WTC11 (cell line): ENCODE measurements around the gene KIAA0232. TPM values are rescaled to one million over a fixed set of nuclear protein-coding genes. Genes with fewer than 3 reads are reported as not detected.

Source experiments
- ATAC-seq: fragments of 200-7000 bp; cut with Tn5 transposase; 2 replicates; pipeline ENCODE4 v1.10.0; 2021; ENCODE audit warnings: mild to moderate bottlenecking, moderate library complexity
- CTCF ChIA-PET: fragments of 300-600 bp; sonication (Branson Sonifier 250); formaldehyde crosslinking; loops from one replicate; lab custom pipeline; 2021; ENCODE audit warnings: antibody characterized with exemption; lab: Charles Lee
- POLR2A ChIA-PET: fragments of 350-600 bp; sonication (Branson Sonifier 250); formaldehyde crosslinking; loops from one replicate; lab custom pipeline; 2021; ENCODE audit warnings: antibody characterized with exemption; lab: Charles Lee
- DNase-seq: peaks from one replicate; pipeline ENCODE4 v3.0.0; 2021; ENCODE audit warnings: low spot score
- H3K27ac Mint-ChIP-seq: 2 replicates; pipeline ENCODE4 v1.8.0; 2021; ENCODE audit warnings: mixed read lengths
- H3K27me3 Mint-ChIP-seq: 2 replicates; pipeline ENCODE4 v1.8.0; 2021; ENCODE audit warnings: low read depth, mild to moderate bottlenecking, moderate library complexity, mixed read lengths
- H3K36me3 Mint-ChIP-seq: 2 replicates; pipeline ENCODE4 v1.8.0; 2021; ENCODE audit warnings: mixed read lengths
- H3K4me1 Mint-ChIP-seq: 2 replicates; pipeline ENCODE4 v1.8.0; 2022; ENCODE audit warnings: mixed read lengths
- H3K4me3 Mint-ChIP-seq: 2 replicates; pipeline ENCODE4 v1.8.0; 2021; ENCODE audit warnings: mild to moderate bottlenecking, moderate library complexity, mixed read lengths
- H3K9me3 Mint-ChIP-seq: 2 replicates; pipeline ENCODE4 v1.8.0; 2021; ENCODE audit warnings: mixed read lengths
- ATF1 ChIP-seq: sonication (generic); formaldehyde crosslinking; IDR thresholded peaks from 2 replicates; pipeline ENCODE4 v1.8.1; 2023; ENCODE audit warnings: mild to moderate bottlenecking, moderate library complexity, missing genetic modification reagents
- CREM ChIP-seq: sonication (generic); formaldehyde crosslinking; IDR thresholded peaks from 2 replicates; pipeline ENCODE4 v1.8.1; 2022; ENCODE audit warnings: mild to moderate bottlenecking, missing genetic modification reagents, moderate library complexity
- ELF4 ChIP-seq: sonication (generic); formaldehyde crosslinking; IDR thresholded peaks from 2 replicates; pipeline ENCODE4 v1.8.1; 2022; ENCODE audit warnings: low read depth, mild to moderate bottlenecking, moderate library complexity, missing genetic modification reagents
- FOXP1 ChIP-seq: sonication (generic); formaldehyde crosslinking; IDR thresholded peaks from 2 replicates; pipeline ENCODE4 v1.8.0; 2022; ENCODE audit warnings: missing genetic modification reagents, mild to moderate bottlenecking, moderate library complexity, borderline replicate concordance
- HMGA2 ChIP-seq: fragments of 250-450 bp; sonication (Bioruptor Pico); IDR thresholded peaks from 2 replicates; pipeline ENCODE4 v1.4.0; 2021; ENCODE audit warnings: mild to moderate bottlenecking, moderate library complexity
- MXD4 ChIP-seq: fragments of 250-450 bp; sonication (Bioruptor Pico); IDR thresholded peaks from 2 replicates; pipeline ENCODE4 v1.8.0; 2021; ENCODE audit warnings: mild to moderate bottlenecking, moderate library complexity, borderline replicate concordance
- NFYB ChIP-seq: sonication (generic); formaldehyde crosslinking; conservative IDR thresholded peaks from 2 replicates; pipeline ENCODE4 v1.8.0; 2022; ENCODE audit warnings: low read depth, missing genetic modification reagents
- SOX15 ChIP-seq: fragments of 250-450 bp; sonication (Bioruptor Pico); IDR thresholded peaks from 2 replicates; pipeline ENCODE4 v1.9.0; 2021; ENCODE audit warnings: mild to moderate bottlenecking
- SP1 ChIP-seq: sonication (generic); formaldehyde crosslinking; conservative IDR thresholded peaks from 2 replicates; pipeline ENCODE4 v1.8.1; 2022; ENCODE audit warnings: missing genetic modification reagents
- TCF7 ChIP-seq: sonication (generic); formaldehyde crosslinking; IDR thresholded peaks from 2 replicates; pipeline ENCODE4 v1.8.0; 2022; ENCODE audit warnings: mild to moderate bottlenecking, low read depth, missing genetic modification reagents, moderate library complexity
- TEAD4 ChIP-seq: sonication (generic); formaldehyde crosslinking; IDR thresholded peaks from 2 replicates; pipeline ENCODE4 v1.8.0; 2022; ENCODE audit warnings: mild to moderate bottlenecking, missing genetic modification reagents
- ZNF317 ChIP-seq: sonication (generic); formaldehyde crosslinking; IDR thresholded peaks from 2 replicates; pipeline ENCODE4 v1.8.1; 2023; ENCODE audit warnings: low read depth, mild to moderate bottlenecking, moderate library complexity, missing genetic modification reagents, borderline replicate concordance
- total RNA-seq: library from RNA; stranded (reverse); gene quantifications from 3 replicates; pipeline ENCODE4 v1.2.3, GENCODE V29; 2021
- TF ChIP-seq, protein P1 (sequence below): sonication (generic); formaldehyde crosslinking; IDR thresholded peaks from 2 replicates; pipeline ENCODE4 v1.8.0; 2022; ENCODE audit warnings: mild to moderate bottlenecking, missing genetic modification reagents
- TF ChIP-seq, protein P2 (sequence below): sonication (generic); formaldehyde crosslinking; IDR thresholded peaks from 2 replicates; pipeline ENCODE4 v1.8.1; 2023; ENCODE audit warnings: mild to moderate bottlenecking, missing genetic modification reagents, moderate library complexity
- TF ChIP-seq, protein P3 (sequence below): sonication (generic); formaldehyde crosslinking; IDR thresholded peaks from 2 replicates; pipeline ENCODE4 v1.8.0; 2023; ENCODE audit warnings: missing genetic modification reagents
- TF ChIP-seq, protein P4 (sequence below): sonication (generic); formaldehyde crosslinking; IDR thresholded peaks from 2 replicates; pipeline ENCODE4 v1.8.1; 2022; ENCODE audit warnings: low read depth, mild to moderate bottlenecking, moderate library complexity, missing genetic modification reagents, borderline replicate concordance
- TF ChIP-seq, protein P5 (sequence below): sonication (generic); formaldehyde crosslinking; IDR thresholded peaks from 2 replicates; pipeline ENCODE4 v1.8.0; 2022; ENCODE audit warnings: mild to moderate bottlenecking, missing genetic modification reagents
- TF ChIP-seq, protein P6 (sequence below): fragments of 250-450 bp; sonication (Bioruptor Pico); IDR thresholded peaks from 2 replicates; pipeline ENCODE4 v1.9.0; 2021; ENCODE audit warnings: mild to moderate bottlenecking

KIAA0232 gene
- total RNA-seq, 1 experiment from 2014 or later: 23.2 TPM

DNA sequence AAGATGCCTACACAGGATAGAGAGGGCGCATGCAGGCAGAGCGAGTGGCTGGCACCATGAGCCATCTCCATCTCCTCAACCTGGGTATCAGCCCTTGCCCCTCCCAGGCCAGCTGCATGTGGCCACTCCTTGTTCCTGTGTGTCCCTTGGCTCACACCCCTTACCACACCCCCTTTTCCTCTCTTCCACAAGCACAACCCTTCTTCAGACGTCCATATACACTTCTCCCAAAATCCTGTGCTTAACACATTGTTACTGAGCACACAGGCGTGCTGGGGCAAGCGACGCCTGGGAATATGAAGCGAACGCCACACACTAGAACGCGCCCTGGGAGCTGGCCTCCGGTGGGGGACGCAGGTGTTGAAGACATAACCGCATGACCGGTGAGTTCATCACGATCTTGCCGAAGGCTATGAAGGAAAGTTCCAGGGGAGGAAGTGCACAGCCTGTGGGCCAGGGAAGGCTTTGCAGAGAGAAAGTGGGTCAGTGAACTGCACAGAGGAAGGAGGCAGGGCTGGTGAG is 19.1 kb upstream of the KIAA0232 start:
- TF ChIP-seq, protein P1, sequence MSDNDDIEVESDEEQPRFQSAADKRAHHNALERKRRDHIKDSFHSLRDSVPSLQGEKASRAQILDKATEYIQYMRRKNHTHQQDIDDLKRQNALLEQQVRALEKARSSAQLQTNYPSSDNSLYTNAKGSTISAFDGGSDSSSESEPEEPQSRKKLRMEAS: no peak
- TF ChIP-seq, protein P2, sequence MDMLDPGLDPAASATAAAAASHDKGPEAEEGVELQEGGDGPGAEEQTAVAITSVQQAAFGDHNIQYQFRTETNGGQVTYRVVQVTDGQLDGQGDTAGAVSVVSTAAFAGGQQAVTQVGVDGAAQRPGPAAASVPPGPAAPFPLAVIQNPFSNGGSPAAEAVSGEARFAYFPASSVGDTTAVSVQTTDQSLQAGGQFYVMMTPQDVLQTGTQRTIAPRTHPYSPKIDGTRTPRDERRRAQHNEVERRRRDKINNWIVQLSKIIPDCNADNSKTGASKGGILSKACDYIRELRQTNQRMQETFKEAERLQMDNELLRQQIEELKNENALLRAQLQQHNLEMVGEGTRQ (CRISPR knock-in tag): no peak
- TF ChIP-seq TCF7 (CRISPR knock-in tag): no peak
- no peak for TF ChIP-seq ELF4 (CRISPR knock-in tag)
- TF ChIP-seq HMGA2: no peak
- TF ChIP-seq, protein P3, sequence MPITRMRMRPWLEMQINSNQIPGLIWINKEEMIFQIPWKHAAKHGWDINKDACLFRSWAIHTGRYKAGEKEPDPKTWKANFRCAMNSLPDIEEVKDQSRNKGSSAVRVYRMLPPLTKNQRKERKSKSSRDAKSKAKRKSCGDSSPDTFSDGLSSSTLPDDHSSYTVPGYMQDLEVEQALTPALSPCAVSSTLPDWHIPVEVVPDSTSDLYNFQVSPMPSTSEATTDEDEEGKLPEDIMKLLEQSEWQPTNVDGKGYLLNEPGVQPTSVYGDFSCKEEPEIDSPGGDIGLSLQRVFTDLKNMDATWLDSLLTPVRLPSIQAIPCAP (CRISPR knock-in tag): no peak
- no peak for TF ChIP-seq MXD4 (CRISPR knock-in tag)
- TF ChIP-seq NFYB (CRISPR knock-in tag): no peak
- no peak for TF ChIP-seq SP1
- TF ChIP-seq, protein P4, sequence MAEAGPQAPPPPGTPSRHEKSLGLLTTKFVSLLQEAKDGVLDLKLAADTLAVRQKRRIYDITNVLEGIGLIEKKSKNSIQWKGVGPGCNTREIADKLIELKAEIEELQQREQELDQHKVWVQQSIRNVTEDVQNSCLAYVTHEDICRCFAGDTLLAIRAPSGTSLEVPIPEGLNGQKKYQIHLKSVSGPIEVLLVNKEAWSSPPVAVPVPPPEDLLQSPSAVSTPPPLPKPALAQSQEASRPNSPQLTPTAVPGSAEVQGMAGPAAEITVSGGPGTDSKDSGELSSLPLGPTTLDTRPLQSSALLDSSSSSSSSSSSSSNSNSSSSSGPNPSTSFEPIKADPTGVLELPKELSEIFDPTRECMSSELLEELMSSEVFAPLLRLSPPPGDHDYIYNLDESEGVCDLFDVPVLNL (CRISPR knock-in tag): no peak
- no peak for TF ChIP-seq ZNF317 (CRISPR knock-in tag)
- no peak for TF ChIP-seq TEAD4 (CRISPR knock-in tag)
- no peak for TF ChIP-seq ATF1 (CRISPR knock-in tag)
- TF ChIP-seq, protein P5, sequence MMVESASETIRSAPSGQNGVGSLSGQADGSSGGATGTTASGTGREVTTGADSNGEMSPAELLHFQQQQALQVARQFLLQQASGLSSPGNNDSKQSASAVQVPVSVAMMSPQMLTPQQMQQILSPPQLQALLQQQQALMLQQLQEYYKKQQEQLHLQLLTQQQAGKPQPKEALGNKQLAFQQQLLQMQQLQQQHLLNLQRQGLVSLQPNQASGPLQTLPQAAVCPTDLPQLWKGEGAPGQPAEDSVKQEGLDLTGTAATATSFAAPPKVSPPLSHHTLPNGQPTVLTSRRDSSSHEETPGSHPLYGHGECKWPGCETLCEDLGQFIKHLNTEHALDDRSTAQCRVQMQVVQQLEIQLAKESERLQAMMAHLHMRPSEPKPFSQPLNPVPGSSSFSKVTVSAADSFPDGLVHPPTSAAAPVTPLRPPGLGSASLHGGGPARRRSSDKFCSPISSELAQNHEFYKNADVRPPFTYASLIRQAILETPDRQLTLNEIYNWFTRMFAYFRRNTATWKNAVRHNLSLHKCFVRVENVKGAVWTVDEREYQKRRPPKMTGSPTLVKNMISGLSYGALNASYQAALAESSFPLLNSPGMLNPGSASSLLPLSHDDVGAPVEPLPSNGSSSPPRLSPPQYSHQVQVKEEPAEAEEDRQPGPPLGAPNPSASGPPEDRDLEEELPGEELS (CRISPR knock-in tag): no peak
- TF ChIP-seq CREM (CRISPR knock-in tag): no peak
- no peaks in the 10 kb centered on the region for H3K9me3 Mint-ChIP-seq
- ChIA-PET POLR2A (interaction anchor here (0.6 kb wide), 2 partner anchors 96 to 189 kb away, joined by 3 read pairs; no protein-coding TSS in a partner anchor), CTCF (no interaction called here)
- H3K27me3 Mint-ChIP-seq: no peaks in the 10 kb centered on the region; the same call in 1 of the 2 replicates
- H3K4me1 Mint-ChIP-seq: peaks cover 3% of the 10 kb centered on the region; the same call in 1 of the 2 replicates
- no peaks in the 10 kb centered on the region for H3K36me3 Mint-ChIP-seq
- no peak overlapping the region; the same call in 1 of the 2 replicates for H3K27ac Mint-ChIP-seq
- ATAC-seq (peak; percentile 55), DNase-seq (no peak)
- H3K4me3 Mint-ChIP-seq: no peak overlapping the region

DNA sequence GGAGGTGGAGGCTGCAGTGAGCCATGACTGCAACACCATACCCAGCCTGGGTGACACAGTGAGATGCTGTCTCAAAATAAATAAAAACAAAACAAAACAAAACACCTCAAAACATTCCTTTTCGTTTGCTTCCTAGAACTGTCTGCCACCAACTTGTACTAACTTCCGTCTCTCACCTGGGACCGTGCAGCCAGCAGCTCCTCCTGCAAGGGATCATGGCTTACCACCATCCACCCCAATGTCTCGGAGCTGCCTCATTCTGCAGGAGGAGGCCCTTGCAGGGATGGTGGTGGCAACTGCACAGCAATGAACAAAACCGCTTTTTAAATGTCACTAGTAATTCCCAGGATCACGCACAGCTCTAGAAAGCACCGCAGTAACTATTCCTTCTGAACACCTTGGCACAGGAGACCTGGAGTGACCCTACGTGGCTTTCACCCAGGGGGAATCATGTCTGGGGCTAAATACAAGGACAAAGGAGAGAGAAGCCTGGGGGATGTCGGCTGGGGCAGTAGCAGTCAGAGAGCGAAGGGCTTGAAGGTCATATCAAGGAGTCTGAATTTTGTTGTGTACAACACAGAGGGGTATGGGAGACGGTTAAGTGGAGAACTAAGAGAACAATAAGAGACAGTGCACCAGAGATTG is 17.4 kb upstream of the KIAA0232 start:
- H3K9me3 Mint-ChIP-seq: no peaks in the 10 kb centered on the region
- H3K27ac Mint-ChIP-seq: no peak overlapping the region
- ATAC-seq (no peak), DNase-seq (no peak)
- H3K4me3 Mint-ChIP-seq: no peak overlapping the region
- H3K4me1 Mint-ChIP-seq: peaks cover 3% of the 10 kb centered on the region; the same call in 1 of the 2 replicates
- no peak for TF ChIP-seq FOXP1
- no peak for TF ChIP-seq SP1
- TF ChIP-seq, protein P6, sequence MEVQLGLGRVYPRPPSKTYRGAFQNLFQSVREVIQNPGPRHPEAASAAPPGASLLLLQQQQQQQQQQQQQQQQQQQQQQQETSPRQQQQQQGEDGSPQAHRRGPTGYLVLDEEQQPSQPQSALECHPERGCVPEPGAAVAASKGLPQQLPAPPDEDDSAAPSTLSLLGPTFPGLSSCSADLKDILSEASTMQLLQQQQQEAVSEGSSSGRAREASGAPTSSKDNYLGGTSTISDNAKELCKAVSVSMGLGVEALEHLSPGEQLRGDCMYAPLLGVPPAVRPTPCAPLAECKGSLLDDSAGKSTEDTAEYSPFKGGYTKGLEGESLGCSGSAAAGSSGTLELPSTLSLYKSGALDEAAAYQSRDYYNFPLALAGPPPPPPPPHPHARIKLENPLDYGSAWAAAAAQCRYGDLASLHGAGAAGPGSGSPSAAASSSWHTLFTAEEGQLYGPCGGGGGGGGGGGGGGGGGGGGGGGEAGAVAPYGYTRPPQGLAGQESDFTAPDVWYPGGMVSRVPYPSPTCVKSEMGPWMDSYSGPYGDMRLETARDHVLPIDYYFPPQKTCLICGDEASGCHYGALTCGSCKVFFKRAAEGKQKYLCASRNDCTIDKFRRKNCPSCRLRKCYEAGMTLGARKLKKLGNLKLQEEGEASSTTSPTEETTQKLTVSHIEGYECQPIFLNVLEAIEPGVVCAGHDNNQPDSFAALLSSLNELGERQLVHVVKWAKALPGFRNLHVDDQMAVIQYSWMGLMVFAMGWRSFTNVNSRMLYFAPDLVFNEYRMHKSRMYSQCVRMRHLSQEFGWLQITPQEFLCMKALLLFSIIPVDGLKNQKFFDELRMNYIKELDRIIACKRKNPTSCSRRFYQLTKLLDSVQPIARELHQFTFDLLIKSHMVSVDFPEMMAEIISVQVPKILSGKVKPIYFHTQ (CRISPR knock-in tag): no peak
- no peak for TF ChIP-seq SOX15
- CTCF ChIA-PET: no interaction called here
- no peaks in the 10 kb centered on the region for H3K36me3 Mint-ChIP-seq
- POLR2A ChIA-PET: no interaction called here
- no peaks in the 10 kb centered on the region; the same call in 1 of the 2 replicates for H3K27me3 Mint-ChIP-seq
